Neural progenitor cell (in vitro differentiated cells): Measurements from ENCODE around the gene RFK. TPM values are rescaled to one million over a fixed set of nuclear protein-coding genes. Genes with fewer than 3 reads are reported as not detected.

Experiments
- DNase-seq: peaks from one replicate; pipeline ENCODE4 v3.0.0-alpha.2; 2016; ENCODE audit warnings: low spot score
- H2AFZ ChIP-seq: fragments of 200-600 bp; sonication (generic); replicated peaks from 2 replicates; pipeline ENCODE4 v1.6.1; 2016; ENCODE audit warnings: antibody characterized with exemption
- H3F3A ChIP-seq: fragments of 200-600 bp; sonication (generic); 2 replicates; pipeline ENCODE4 v1.6.1; 2016; ENCODE audit warnings: antibody characterized with exemption, low read depth
- H3K27ac ChIP-seq: fragments of 200-600 bp; sonication (generic); 2 replicates; pipeline ENCODE4 v1.5.1; 2016; ENCODE audit warnings: mild to moderate bottlenecking
- H3K27me3 ChIP-seq: fragments of 200-600 bp; sonication (generic); 2 replicates; pipeline ENCODE4 v1.6.1; 2016; ENCODE audit warnings: mild to moderate bottlenecking, moderate library complexity
- H3K36me3 ChIP-seq: fragments of 200-600 bp; sonication (generic); 2 replicates; pipeline ENCODE4 v1.5.1; 2016
- H3K4me1 ChIP-seq: fragments of 200-600 bp; sonication (generic); 2 replicates; pipeline ENCODE4 v1.6.1; 2016; ENCODE audit warnings: mixed run types
- H3K4me2 ChIP-seq: fragments of 200-600 bp; sonication (generic); 2 replicates; pipeline ENCODE4 v1.6.1; 2016
- H3K4me3 ChIP-seq: fragments of 200-600 bp; sonication (generic); 2 replicates; pipeline ENCODE4 v1.5.1; 2016
- H3K79me2 ChIP-seq: fragments of 200-600 bp; sonication (generic); 2 replicates; pipeline ENCODE4 v1.6.1; 2016; ENCODE audit warnings: low read depth
- H3K9ac ChIP-seq: fragments of 200-600 bp; sonication (generic); 2 replicates; pipeline ENCODE4 v1.6.1; 2016
- H3K9me3 ChIP-seq: fragments of 200-600 bp; sonication (generic); 2 replicates; pipeline ENCODE4 v1.5.1; 2016; ENCODE audit warnings: low read depth
- H4K20me1 ChIP-seq: fragments of 200-600 bp; sonication (generic); 2 replicates; pipeline ENCODE4 v1.6.1; 2016; ENCODE audit warnings: low read depth
- H3K27ac Mint-ChIP-seq: 3 replicates; pipeline ENCODE4 v1.8.0; 2021; ENCODE audit warnings: mixed read lengths
- H3K27me3 Mint-ChIP-seq: 2 replicates; pipeline ENCODE4 v1.8.0; 2022; ENCODE audit warnings: low read depth, mild to moderate bottlenecking, inconsistent platforms, moderate library complexity, mixed read lengths; ENCODE audit not compliant: insufficient read depth
- H3K36me3 Mint-ChIP-seq: 3 replicates; pipeline ENCODE4 v1.8.0; 2021; ENCODE audit warnings: mixed read lengths
- H3K4me1 Mint-ChIP-seq: 3 replicates; pipeline ENCODE4 v1.8.0; 2021; ENCODE audit warnings: mixed read lengths
- H3K4me3 Mint-ChIP-seq: 3 replicates; pipeline ENCODE4 v1.8.0; 2021; ENCODE audit warnings: mild to moderate bottlenecking, moderate library complexity, mixed read lengths
- H3K9me3 Mint-ChIP-seq: 3 replicates; pipeline ENCODE4 v1.8.0; 2020; ENCODE audit warnings: mixed read lengths
- CTCF ChIP-seq: fragments of 200-600 bp; sonication (generic); IDR thresholded peaks from 2 replicates; pipeline ENCODE4 v1.5.1; 2017; ENCODE audit warnings: antibody characterized with exemption, mild to moderate bottlenecking
- EZH2 ChIP-seq: fragments of 200-600 bp; sonication (generic); IDR thresholded peaks from 2 replicates; pipeline ENCODE4 v1.6.1; 2017; ENCODE audit warnings: antibody characterized with exemption, mild to moderate bottlenecking, moderate library complexity
- EZH2phosphoT487 ChIP-seq: fragments of 200-600 bp; sonication (generic); IDR thresholded peaks from 2 replicates; pipeline ENCODE4 v1.6.1; 2017; ENCODE audit warnings: antibody characterized with exemption
- total RNA-seq: library from RNA; depleted of rRNA; stranded (reverse); fragments of >200 nt; gene quantifications from 2 replicates; pipeline ENCODE4 v1.2.3, GENCODE V29; 2015; ENCODE audit warnings: low replicate concordance

The RFK gene
- total RNA-seq, 1 donor from 2014 or later = 24.7 TPM

- Histone ChIP-seq H2AFZ (no peak overlapping the region), H4K20me1 (no peaks in the 10 kb centered on the region), H3K36me3 (no peaks in the 10 kb centered on the region), H3K4me3 (no peak overlapping the region), H3K4me1 (no peaks in the 10 kb centered on the region), H3K4me2 (no peak overlapping the region), H3K79me2 (no peaks in the 10 kb centered on the region), H3F3A (no peaks in the 10 kb centered on the region), H3K9me3 (no peaks in the 10 kb centered on the region), H3K27ac (no peak overlapping the region), H3K9ac (no peak overlapping the region), H3K27me3 (no peaks in the 10 kb centered on the region)
- Mint-ChIP-seq H3K36me3 (no peaks in the 10 kb centered on the region), H3K27ac (no peak overlapping the region), H3K4me1 (no peaks in the 10 kb centered on the region), H3K4me3 (no peak overlapping the region), H3K27me3 (peaks cover 2% of the 10 kb centered on the region), H3K9me3 (no peaks in the 10 kb centered on the region)
- TF ChIP-seq EZH2 = no peak
- TF ChIP-seq CTCF = no peak
- no peak for TF ChIP-seq EZH2phosphoT487
- no peak for DNase-seq
These were observed 38.3 kb downstream of the RFK start for GRCh38 chr9:76355886-76356285.

DNA sequence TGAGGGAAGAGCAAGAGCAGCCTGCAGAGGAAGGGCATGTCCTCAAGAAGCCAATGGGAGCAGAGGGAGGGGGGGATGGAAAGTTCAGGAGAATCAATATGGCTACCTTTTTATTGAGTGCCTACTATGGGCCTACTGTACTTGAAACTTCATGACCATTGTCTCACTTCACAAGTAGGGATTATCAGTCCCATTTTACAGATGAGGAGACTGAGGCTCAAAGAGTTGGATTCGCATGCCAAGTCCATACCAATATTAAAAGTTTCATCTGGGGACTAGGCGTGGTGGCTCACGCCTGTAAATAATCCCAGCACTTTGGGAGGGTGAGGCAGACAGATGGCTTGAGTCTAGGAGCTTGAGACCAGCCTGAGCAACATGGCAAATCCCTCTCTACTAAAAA, 40.0 kb downstream of the RFK start:
- no peaks in the 10 kb centered on the region for H4K20me1 ChIP-seq
- H3K9me3 Mint-ChIP-seq = no peaks in the 10 kb centered on the region
- no peak overlapping the region for H2AFZ ChIP-seq
- H3K79me2 ChIP-seq = no peaks in the 10 kb centered on the region
- no peak overlapping the region for H3K4me2 ChIP-seq
- no peaks in the 10 kb centered on the region for H3K27me3 ChIP-seq
- H3K4me1 ChIP-seq = no peaks in the 10 kb centered on the region
- H3K27ac Mint-ChIP-seq = no peak overlapping the region
- H3K4me3 Mint-ChIP-seq = no peak overlapping the region
- no peaks in the 10 kb centered on the region for H3K36me3 ChIP-seq
- no peak overlapping the region for H3K27ac ChIP-seq
- no peaks in the 10 kb centered on the region for H3K36me3 Mint-ChIP-seq
- no peak overlapping the region for H3K4me3 ChIP-seq
- peaks cover 2% of the 10 kb centered on the region for H3K27me3 Mint-ChIP-seq
- no peak for DNase-seq
- no peaks in the 10 kb centered on the region for H3K4me1 Mint-ChIP-seq
- no peak overlapping the region for H3K9ac ChIP-seq
- H3F3A ChIP-seq = no peaks in the 10 kb centered on the region
- TF ChIP-seq EZH2phosphoT487 (no peak), EZH2 (no peak), CTCF (no peak)
- no peaks in the 10 kb centered on the region for H3K9me3 ChIP-seq

DNA sequence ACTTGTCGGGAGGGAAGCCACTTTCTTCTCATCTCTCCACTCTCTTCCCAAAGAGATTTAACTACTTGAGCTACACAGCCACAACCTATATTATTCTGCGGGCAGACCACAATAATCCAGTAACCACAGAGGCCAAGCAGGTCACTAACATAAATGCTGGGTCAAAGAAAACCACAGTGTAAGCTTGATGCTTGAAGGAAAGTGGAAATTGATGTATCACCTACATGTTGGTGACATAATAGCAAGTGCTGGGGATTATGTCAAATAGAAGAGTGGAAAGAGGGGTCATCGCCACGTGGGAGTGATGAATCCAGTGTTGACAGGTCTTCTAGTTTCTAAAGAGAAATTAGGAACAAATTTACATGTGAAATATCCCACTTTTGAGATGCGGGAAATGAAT, 40.9 kb downstream of the RFK start:
- DNase-seq = no peak
- Mint-ChIP-seq H3K9me3 (no peaks in the 10 kb centered on the region), H3K27me3 (peaks cover 2% of the 10 kb centered on the region), H3K4me1 (no peaks in the 10 kb centered on the region), H3K27ac (no peak overlapping the region), H3K4me3 (no peak overlapping the region), H3K36me3 (no peaks in the 10 kb centered on the region)
- Histone ChIP-seq H3K9ac (no peak overlapping the region), H3K27ac (no peak overlapping the region), H3K79me2 (no peaks in the 10 kb centered on the region), H3K36me3 (no peaks in the 10 kb centered on the region), H3K4me3 (no peak overlapping the region), H3K4me2 (no peak overlapping the region), H4K20me1 (no peaks in the 10 kb centered on the region), H2AFZ (no peak overlapping the region), H3K9me3 (no peaks in the 10 kb centered on the region), H3F3A (no peaks in the 10 kb centered on the region), H3K4me1 (no peaks in the 10 kb centered on the region), H3K27me3 (no peaks in the 10 kb centered on the region)
- no peak for TF ChIP-seq EZH2phosphoT487
- TF ChIP-seq EZH2 = no peak
- no peak for TF ChIP-seq CTCF
